Tibial nerve (tissue), 4 donors: ENCODE measurements around the gene TMEM272. TPM values are rescaled to one million over a fixed set of nuclear protein-coding genes. Genes with fewer than 3 reads are reported as not detected.

Experiments
- DNase-seq, 2 donors: peaks; one replicate each; pipeline ENCODE4 v3.0.0-alpha.2; 2019; ENCODE audit warnings: low spot score in 2 of 2
- H3K27ac ChIP-seq, 4 donors: fragments of 200-600 bp; sonication (generic) in 3 of 4; one replicate each; pipeline ENCODE4 v1.5.1; 2017 to 2019; ENCODE audit warnings: mild to moderate bottlenecking in 1 of 4
- H3K27me3 ChIP-seq, 2 donors: fragments of 200-600 bp; sonication (generic) in 1 of 2; one replicate each; pipeline versions ENCODE4 v1.5.1 to v1.6.0; 2017 to 2019
- H3K36me3 ChIP-seq, 3 donors: fragments of 200-600 bp; sonication (generic); one replicate each; pipeline ENCODE4 v1.5.1; 2018 to 2019
- H3K4me1 ChIP-seq, 4 donors: fragments of 200-600 bp; sonication (generic) in 3 of 4; one replicate each; pipeline ENCODE4 v1.5.1; 2017 to 2019
- H3K4me3 ChIP-seq, 4 donors: fragments of 200-600 bp; sonication (generic) in 3 of 4; one replicate each; pipeline ENCODE4 v1.5.1; 2017 to 2019; ENCODE audit warnings: mild to moderate bottlenecking in 1 of 4, moderate library complexity in 1 of 4
- H3K9me3 ChIP-seq, 4 donors: fragments of 200-600 bp; sonication (generic) in 3 of 4; one replicate each; pipeline ENCODE4 v1.5.1; 2017 to 2019
- CTCF ChIP-seq, 5 experiments: fragments of 200-600 bp in 3 of 5; fragments of 450-650 bp in 2 of 5; sonication (generic) in 3 of 5; IDR thresholded peaks; one replicate each; pipeline ENCODE4 v1.5.1; 2016 to 2019; ENCODE audit warnings: antibody characterized with exemption in 5 of 5, mild to moderate bottlenecking in 3 of 5, moderate library complexity in 2 of 5
- EP300 ChIP-seq, 2 donors: sonication (generic); formaldehyde crosslinking; IDR thresholded peaks; one replicate each; pipeline ENCODE4 v1.6.1; 2017; ENCODE audit warnings: antibody characterized with exemption in 2 of 2, mild to moderate bottlenecking in 1 of 2
- POLR2A ChIP-seq, 2 donors: fragments of 450-650 bp; IDR thresholded peaks; one replicate each; pipeline ENCODE4 v1.6.1; 2017; ENCODE audit warnings: antibody characterized with exemption in 2 of 2, mild to moderate bottlenecking in 2 of 2, moderate library complexity in 2 of 2
- WGBS, 2 donors: methylation state at CpG; one replicate each; pipeline ENCODE4 v1.1.5; 2018; 5-methylcytosine and 5-hydroxymethylcytosine counted together
- total RNA-seq, 4 donors: library from RNA; depleted of rRNA; stranded (reverse); fragments of >200 nt; gene quantifications; one replicate each; pipeline ENCODE4 v1.1.0, GENCODE V29; 2016

TMEM272 gene
- total RNA-seq, 4 donors from 2014 or later, result not detected

- peak; percentile 37 to 74 for DNase-seq
- peaks cover 0 to 20% (median 3%) of the 10 kb centered on the region in 4 donors for H3K4me1 ChIP-seq
- H3K9me3 ChIP-seq, result no peaks in the 10 kb centered on the region
- H3K27me3 ChIP-seq, result no peaks in the 10 kb centered on the region
- peak overlapping the region in 3 of 4 donors; percentile 17 to 31 (median 28) for H3K4me3 ChIP-seq
- TF ChIP-seq CTCF (IDR thresholded peaks at IDR 0.05) (peak; percentile 76 to 87 (median 82)), EP300 (IDR thresholded peaks at IDR 0.05) (no peak)
- WGBS, 2 donors, result 24 to 32% methylated on average over 13 of the region's 13 CpGs
- H3K27ac ChIP-seq, result no peak overlapping the region
- H3K36me3 ChIP-seq, result no peaks in the 10 kb centered on the region
Measured at GRCh38 chr13:51814825-51815650, 29.9 kb downstream of the TMEM272 start.

GRCh38 chr13:51814071-51814470 is 30.9 kb downstream of the TMEM272 start:
- Histone ChIP-seq H3K27ac (no peak overlapping the region), H3K36me3 (no peaks in the 10 kb centered on the region), H3K9me3 (no peaks in the 10 kb centered on the region), H3K27me3 (no peaks in the 10 kb centered on the region), H3K4me1 (peaks cover 0 to 15% (median 3%) of the 10 kb centered on the region in 4 donors), H3K4me3 (no peak overlapping the region)
- TF ChIP-seq EP300 (IDR thresholded peaks at IDR 0.05) (no peak), CTCF (IDR thresholded peaks at IDR 0.05) (no peak), POLR2A (IDR thresholded peaks at IDR 0.05) (no peak)
- WGBS, 2 donors, result 94 to 100% methylated on average over 2 of the region's 2 CpGs
- DNase-seq, result no peak

- Histone ChIP-seq H3K4me1 (peaks cover 0 to 13% (median 3%) of the 10 kb centered on the region in 4 donors), H3K36me3 (no peaks in the 10 kb centered on the region), H3K27ac (peak overlapping the region in 1 of 4 donors; percentile 24), H3K27me3 (no peaks in the 10 kb centered on the region), H3K9me3 (no peaks in the 10 kb centered on the region), H3K4me3 (no peak overlapping the region)
- no peak for DNase-seq
- 30 to 33% methylated on average over 3 to 4 of the region's 4 CpGs for WGBS, 2 donors
- TF ChIP-seq POLR2A (IDR thresholded peaks at IDR 0.05) (no peak), CTCF (IDR thresholded peaks at IDR 0.05) (no peak), EP300 (IDR thresholded peaks at IDR 0.05) (peak in 1 of 2 donors; percentile 25)
Measured at GRCh38 chr13:51811920-51812451, 33.0 kb downstream of the TMEM272 start.

GRCh38 chr13:51811046-51811445 is 33.9 kb downstream of the TMEM272 start:
- Histone ChIP-seq H3K4me1 (peaks cover 0 to 20% (median 3%) of the 10 kb centered on the region in 4 donors), H3K4me3 (no peak overlapping the region), H3K27me3 (no peaks in the 10 kb centered on the region), H3K9me3 (no peaks in the 10 kb centered on the region), H3K27ac (no peak overlapping the region), H3K36me3 (no peaks in the 10 kb centered on the region)
- 69 to 71% methylated on average over 12 of the region's 12 CpGs for WGBS, 2 donors
- TF ChIP-seq CTCF (IDR thresholded peaks at IDR 0.05) (no peak), POLR2A (IDR thresholded peaks at IDR 0.05) (no peak), EP300 (IDR thresholded peaks at IDR 0.05) (no peak)
- DNase-seq, result no peak

- no peak for TF ChIP-seq EP300 (IDR thresholded peaks at IDR 0.05)
- no peak for TF ChIP-seq CTCF (IDR thresholded peaks at IDR 0.05)
- no peak for TF ChIP-seq POLR2A (IDR thresholded peaks at IDR 0.05)
- no peaks in the 10 kb centered on the region for H3K27me3 ChIP-seq
- H3K4me3 ChIP-seq, result no peak overlapping the region
- H3K9me3 ChIP-seq, result no peaks in the 10 kb centered on the region
- H3K4me1 ChIP-seq, result peaks cover 0 to 20% (median 0%) of the 10 kb centered on the region in 4 donors
- H3K27ac ChIP-seq, result no peak overlapping the region
- H3K36me3 ChIP-seq, result no peaks in the 10 kb centered on the region
- no peak for DNase-seq
Measured at GRCh38 chr13:51808811-51809210, 36.2 kb downstream of the TMEM272 start.
